Calu3 (cell line): ENCODE results near the gene AQP12A. TPM values are rescaled to one million over a fixed set of nuclear protein-coding genes. Genes with fewer than 3 reads are reported as not detected.

Experiments used
- BruUV-seq: library from RNA; stranded (reverse); fragments of 400-500 nt; replicated peaks from 2 replicates; lab custom pipeline; 2021; lab: Mats Ljungman, UMichigan
- CTCF ChIA-PET: fragments of 300-600 bp; sonication (Branson Sonifier 250); formaldehyde crosslinking; loops from one replicate; lab custom pipeline; 2022; ENCODE audit warnings: antibody characterized with exemption; lab: Charles Lee
- DNase-seq: peaks from one replicate; pipeline ENCODE4 v3.0.0; 2022
- H3K27ac Mint-ChIP-seq: one replicate; pipeline ENCODE4 v1.8.0; 2022; ENCODE audit warnings: mixed read lengths; ENCODE audit not compliant: unreplicated experiment
- H3K27me3 Mint-ChIP-seq: one replicate; pipeline ENCODE4 v1.8.0; 2022; ENCODE audit warnings: mixed read lengths; ENCODE audit not compliant: unreplicated experiment
- H3K36me3 Mint-ChIP-seq: one replicate; pipeline ENCODE4 v1.8.0; 2022; ENCODE audit warnings: mild to moderate bottlenecking, moderate library complexity, mixed read lengths; ENCODE audit not compliant: insufficient read depth, unreplicated experiment
- H3K4me1 Mint-ChIP-seq: one replicate; pipeline ENCODE4 v1.8.0; 2022; ENCODE audit warnings: mild to moderate bottlenecking, low read depth, mixed read lengths; ENCODE audit not compliant: unreplicated experiment
- H3K4me3 Mint-ChIP-seq: one replicate; pipeline ENCODE4 v1.8.0; 2022; ENCODE audit warnings: mild to moderate bottlenecking, low read depth, moderate library complexity, mixed read lengths; ENCODE audit not compliant: unreplicated experiment
- H3K9me3 Mint-ChIP-seq: one replicate; pipeline ENCODE4 v1.8.0; 2022; ENCODE audit warnings: low read depth, mixed read lengths; ENCODE audit not compliant: unreplicated experiment
- intact Hi-C: fragments of 100-400 bp; cut with micrococcal nuclease; formaldehyde crosslinking; loops from one replicate; pipeline ENCODE4 v1.10.0; 2022; ENCODE audit not compliant: unreplicated experiment
- total RNA-seq: library from RNA; stranded (reverse); gene quantifications from 2 replicates; pipeline ENCODE4 v1.2.3, GENCODE V29; 2022
- TF ChIP-seq, protein P1 (sequence below): fragments of 200-600 bp; IDR thresholded peaks from one replicate; pipeline ENCODE4 v1.8.0; 2022; ENCODE audit warnings: antibody characterized with exemption; ENCODE audit not compliant: unreplicated experiment

Gene AQP12A
- total RNA-seq, 1 experiment from 2014 or later, result not detected

DNA sequence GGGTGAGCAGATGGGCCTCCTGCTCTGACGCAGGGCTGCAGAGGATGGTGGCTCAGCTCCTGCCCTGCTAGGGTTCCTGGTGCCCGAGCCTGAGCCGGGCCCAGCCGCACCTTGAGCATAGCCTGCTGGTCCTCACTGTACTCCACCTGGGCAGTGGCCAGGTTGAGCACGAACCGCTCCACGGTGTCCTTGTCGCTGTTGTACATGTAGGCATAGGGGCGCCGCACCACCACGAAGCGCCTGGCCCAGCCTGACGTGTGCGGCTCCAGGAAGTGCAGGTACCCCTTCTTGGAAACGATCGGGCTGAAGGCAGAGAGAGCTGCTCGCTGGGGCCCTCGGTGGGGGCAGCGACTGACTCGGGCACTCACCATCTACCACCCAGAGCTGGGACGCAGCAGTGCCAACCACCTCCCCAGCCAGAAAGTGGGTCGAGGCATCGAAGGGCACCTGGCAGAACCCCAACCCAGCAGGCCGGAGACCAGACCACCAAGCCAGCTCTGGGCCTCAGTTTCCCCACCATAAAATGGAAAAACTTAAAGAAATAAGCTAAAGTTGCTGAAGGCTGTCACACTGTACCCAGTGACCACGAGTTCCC lies 27.3 kb downstream of the AQP12A start:
- peaks cover 69% of the 10 kb centered on the region for H3K36me3 Mint-ChIP-seq
- no peaks in the 10 kb centered on the region for H3K9me3 Mint-ChIP-seq
- BruUV-seq, result no TSS peak
- no peak overlapping the region for H3K4me3 Mint-ChIP-seq
- H3K27me3 Mint-ChIP-seq, result peaks cover 3% of the 10 kb centered on the region
- DNase-seq, result no peak
- no peaks in the 10 kb centered on the region for H3K4me1 Mint-ChIP-seq
- intact Hi-C loops, result no loop called here
- no peak overlapping the region for H3K27ac Mint-ChIP-seq
- CTCF ChIA-PET, result no interaction called here
- TF ChIP-seq, protein P1, sequence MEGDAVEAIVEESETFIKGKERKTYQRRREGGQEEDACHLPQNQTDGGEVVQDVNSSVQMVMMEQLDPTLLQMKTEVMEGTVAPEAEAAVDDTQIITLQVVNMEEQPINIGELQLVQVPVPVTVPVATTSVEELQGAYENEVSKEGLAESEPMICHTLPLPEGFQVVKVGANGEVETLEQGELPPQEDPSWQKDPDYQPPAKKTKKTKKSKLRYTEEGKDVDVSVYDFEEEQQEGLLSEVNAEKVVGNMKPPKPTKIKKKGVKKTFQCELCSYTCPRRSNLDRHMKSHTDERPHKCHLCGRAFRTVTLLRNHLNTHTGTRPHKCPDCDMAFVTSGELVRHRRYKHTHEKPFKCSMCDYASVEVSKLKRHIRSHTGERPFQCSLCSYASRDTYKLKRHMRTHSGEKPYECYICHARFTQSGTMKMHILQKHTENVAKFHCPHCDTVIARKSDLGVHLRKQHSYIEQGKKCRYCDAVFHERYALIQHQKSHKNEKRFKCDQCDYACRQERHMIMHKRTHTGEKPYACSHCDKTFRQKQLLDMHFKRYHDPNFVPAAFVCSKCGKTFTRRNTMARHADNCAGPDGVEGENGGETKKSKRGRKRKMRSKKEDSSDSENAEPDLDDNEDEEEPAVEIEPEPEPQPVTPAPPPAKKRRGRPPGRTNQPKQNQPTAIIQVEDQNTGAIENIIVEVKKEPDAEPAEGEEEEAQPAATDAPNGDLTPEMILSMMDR, result no peak

DNA sequence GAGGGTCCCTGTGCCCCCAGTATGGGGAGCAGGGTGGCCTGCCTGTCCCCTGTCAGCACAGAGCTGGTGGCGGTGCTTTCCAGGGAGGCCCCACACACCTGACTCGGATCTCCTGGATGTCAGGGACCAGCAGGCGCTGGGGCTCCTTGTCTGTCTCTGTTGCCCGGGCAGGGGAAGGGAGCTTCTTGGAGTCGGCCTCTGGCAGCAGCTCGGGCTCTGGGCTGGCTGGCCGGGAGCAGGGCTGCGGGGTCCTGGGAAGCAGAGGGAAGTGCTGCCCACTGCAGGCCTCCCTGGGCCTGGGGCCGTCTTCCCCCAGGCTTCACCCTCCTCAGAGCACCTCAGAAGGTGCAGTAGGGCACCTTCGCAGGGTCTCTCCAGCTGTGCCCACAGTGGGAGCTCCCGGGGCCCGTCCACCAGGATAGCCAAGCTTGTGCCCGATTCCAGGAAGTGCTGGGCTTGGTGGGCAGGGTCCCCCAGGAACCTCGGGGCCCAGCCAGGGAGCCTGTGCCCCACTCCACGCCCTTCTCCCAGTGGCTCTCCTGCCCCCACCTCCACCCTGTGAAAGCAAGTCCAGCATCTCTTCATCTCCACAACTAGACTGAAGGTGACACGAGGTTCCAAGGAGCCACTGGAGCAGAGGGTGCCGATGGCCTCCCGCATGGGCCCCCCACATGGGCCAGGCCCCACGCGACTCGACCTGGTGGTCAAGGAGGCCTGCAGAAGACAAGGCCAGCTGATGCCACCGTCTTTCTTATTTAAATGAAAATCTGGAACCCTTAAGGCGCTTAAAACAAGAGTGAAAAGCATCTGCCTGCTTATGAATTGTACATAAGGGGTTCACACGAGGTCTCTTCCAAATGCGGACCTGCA lies 28.2 kb downstream of the AQP12A start:
- no peaks in the 10 kb centered on the region for H3K4me1 Mint-ChIP-seq
- no TSS peak for BruUV-seq
- intact Hi-C loops, result no loop called here
- no peak overlapping the region for H3K27ac Mint-ChIP-seq
- peaks cover 69% of the 10 kb centered on the region for H3K36me3 Mint-ChIP-seq
- H3K9me3 Mint-ChIP-seq, result no peaks in the 10 kb centered on the region
- CTCF ChIA-PET, result no interaction called here
- H3K27me3 Mint-ChIP-seq, result no peaks in the 10 kb centered on the region
- H3K4me3 Mint-ChIP-seq, result no peak overlapping the region
- no peak for DNase-seq
- TF ChIP-seq, protein P1, result no peak

DNA sequence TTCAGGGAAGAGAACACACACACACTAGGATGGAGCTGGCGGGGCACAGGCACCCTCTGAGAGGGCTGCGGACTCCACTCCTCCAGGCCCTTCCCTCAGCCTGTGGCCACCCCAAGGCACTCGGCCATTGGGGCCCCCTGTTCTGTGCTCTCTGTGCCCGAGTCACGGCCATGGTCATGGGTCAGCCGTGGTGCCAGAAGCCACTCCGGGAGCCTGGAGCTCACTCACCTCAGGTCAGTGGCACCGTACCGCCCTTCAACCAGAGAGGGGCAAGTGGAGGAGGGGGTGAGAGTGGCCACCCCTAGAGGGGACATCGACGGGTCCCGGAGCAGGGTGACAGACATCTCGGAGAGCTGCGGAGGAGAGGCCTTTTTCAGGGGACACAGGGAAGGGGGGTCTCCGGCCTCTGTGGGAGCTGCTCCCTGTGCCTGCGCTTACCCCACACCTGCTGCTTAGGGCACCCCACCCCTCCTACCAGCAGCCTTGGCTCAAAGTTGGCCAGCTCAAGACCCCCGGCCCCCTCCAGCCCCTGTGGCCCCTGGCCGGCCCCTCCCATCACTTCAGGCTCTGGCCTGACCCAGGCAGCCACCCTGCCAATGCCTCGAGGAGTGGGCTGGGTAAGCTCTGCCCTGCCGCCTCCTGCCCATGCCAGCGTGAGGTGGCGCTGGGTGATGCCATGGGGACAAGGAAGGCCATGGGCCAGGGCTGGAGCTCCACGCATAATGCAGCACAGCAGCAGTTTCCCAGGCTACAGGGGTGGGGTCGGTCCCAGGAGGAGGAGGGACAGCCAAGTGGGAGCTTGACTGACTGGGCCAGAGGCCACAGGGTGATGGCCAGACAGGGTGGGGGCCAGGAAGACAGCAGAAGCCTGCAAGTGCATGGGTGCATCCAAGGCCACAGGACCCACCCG lies 29.3 kb downstream of the AQP12A start:
- intact Hi-C loops, result no loop called here
- Mint-ChIP-seq H3K4me1 (no peaks in the 10 kb centered on the region), H3K27me3 (no peaks in the 10 kb centered on the region), H3K9me3 (no peaks in the 10 kb centered on the region), H3K4me3 (no peak overlapping the region), H3K36me3 (peaks cover 69% of the 10 kb centered on the region), H3K27ac (no peak overlapping the region)
- TF ChIP-seq, protein P1, result no peak
- CTCF ChIA-PET, result no interaction called here
- DNase-seq, result no peak
- no TSS peak for BruUV-seq

DNA sequence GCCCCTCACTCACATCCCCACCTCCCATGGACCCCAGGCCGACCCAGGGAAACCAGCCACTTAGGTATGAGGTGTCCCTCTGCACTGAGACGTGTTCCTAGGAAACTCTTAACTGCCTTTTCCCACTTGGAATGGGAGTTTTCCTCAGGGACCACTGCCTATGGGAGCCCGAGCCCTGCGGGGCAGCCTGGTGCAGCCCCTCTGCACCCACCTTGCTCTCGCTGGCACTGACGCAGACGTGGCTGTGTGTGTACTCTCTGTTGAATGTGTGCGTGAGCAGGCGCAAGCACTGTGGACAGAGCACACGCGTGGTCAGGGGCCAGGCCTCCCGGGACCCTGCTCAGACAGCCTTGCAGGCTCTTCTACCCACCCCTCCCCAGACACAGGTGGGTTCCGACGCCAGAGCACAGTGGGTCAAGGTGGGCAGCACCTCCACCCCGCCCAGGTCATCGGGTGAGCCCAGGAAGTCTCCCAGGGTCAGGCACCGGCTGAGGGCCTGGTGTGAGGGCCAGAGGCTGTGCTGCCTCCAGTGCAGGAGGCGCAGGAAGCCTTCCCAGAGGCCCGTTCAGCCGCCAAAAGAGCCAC lies 30.0 kb downstream of the AQP12A start:
- Mint-ChIP-seq H3K9me3 (no peaks in the 10 kb centered on the region), H3K4me3 (no peak overlapping the region), H3K4me1 (no peaks in the 10 kb centered on the region), H3K27ac (no peak overlapping the region), H3K36me3 (peaks cover 69% of the 10 kb centered on the region), H3K27me3 (no peaks in the 10 kb centered on the region)
- DNase-seq, result no peak
- TF ChIP-seq, protein P1, result no peak
- CTCF ChIA-PET, result no interaction called here
- BruUV-seq, result no TSS peak
- intact Hi-C loops, result no loop called here
